COLO829 (cell line): Measurements from ENCODE around the gene ADARB2.

Experiments
- DNase-seq: peaks from one replicate; pipeline ENCODE4 v3.0.0; 2012; ENCODE audit warnings: low spot score

ADARB2 gene

DNA sequence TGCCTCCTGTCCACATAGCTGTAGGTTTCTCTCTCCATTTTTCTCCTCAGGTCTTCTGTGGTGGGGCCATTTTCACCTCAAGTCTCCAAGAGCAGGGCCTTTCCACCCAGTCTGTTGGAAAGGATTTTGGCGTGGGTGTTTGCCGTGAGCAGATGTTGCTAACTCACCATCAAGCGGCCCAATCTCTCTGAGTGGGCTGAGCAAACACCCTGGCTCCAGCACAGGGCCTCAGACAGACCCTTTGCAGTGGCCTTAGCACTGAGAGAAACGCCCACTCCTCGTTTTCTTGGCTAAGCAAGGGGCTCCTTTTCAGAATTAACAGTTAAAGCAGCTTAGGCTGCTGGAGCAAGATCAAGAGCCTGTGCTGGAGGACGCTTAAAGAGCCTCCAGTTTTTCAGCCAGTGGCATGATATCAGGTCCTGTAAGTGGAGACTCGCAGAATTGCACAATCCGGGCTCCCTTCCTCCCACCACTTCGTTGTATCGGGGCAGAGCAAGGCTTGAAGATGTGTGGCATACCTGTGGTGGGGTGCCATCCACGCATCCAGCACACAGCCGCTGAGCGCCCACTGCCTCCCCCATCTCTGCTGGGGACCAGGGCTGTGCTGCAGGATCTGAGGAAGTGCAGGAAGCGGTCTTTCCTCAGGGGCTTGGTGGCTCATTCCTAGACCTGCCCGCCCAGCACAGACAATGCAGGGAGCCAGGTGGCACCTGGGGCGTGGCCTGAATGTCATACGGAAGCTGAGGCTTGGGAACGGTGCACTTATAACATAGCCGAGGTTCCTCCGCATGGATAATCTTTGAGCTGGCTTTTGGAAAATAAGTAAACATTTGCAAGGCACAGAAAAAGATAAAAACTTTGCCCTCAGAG lies 142.7 kb downstream of the ADARB2 start:
- DNase-seq = no peak

- DNase-seq = no peak
These were observed 145.6 kb downstream of the ADARB2 start for GRCh38 chr10:1591742-1592141.

DNA sequence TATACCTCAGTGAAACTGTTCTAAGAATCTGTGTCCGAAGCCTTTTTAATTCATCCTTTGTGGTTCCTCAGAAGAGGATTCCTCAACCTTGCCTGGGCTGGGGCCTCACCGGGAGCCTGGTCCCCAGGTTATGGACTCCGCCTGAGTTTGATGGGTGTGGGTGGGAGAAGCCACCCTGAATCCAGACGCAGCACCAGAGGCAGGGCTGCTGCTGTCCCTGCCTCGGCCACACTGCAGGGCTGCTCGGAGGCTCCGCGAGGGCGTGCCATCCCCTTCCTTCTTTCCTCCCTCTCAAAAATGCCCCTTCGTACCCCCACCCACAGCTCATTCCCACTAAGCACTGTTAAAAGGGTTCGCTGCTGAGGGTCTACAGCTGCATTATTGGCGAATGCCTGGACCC lies 146.3 kb downstream of the ADARB2 start:
- no peak for DNase-seq

DNA sequence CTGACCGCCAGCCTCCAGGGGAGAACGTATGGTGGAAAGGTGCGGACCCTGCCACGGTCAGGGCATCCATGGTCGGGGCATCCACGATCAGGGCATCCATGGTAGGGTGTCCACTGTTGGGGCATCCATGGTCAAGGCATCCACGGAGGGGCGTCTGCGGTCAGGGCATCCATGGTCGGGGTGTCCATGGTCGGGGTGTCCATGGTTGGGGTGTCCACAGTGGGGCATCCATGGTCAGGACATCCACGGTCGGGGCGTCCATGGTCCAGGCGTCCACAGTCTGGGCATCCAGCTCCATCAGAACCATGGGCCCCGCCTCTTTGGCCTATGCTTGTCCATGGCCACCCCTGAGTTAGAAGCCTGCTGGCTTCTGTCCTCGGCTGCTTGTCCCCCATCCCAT lies 148.1 kb downstream of the ADARB2 start:
- DNase-seq = no peak

- no peak for DNase-seq
These were observed 154.6 kb downstream of the ADARB2 start for GRCh38 chr10:1582739-1583138.

DNA sequence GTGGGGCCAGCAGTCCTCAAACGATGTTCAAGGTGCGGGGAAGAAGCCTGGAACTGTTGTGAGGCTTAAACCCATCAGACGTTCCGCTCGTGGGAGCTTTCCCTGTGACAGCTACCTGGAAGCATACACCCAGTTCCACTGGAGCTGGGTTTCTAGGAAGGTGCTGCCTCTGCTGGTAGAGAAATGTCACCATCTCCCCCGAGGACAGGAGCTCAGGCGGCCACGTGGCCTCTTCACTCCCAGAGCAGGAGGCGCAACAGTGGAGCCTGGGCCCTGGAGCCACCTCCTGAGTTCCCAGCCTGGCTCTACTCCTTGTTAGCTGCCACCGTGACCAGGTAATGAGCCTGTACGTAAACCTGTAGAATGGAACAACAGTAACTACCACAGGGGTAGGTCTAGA lies 156.1 kb downstream of the ADARB2 start:
- no peak for DNase-seq

DNA sequence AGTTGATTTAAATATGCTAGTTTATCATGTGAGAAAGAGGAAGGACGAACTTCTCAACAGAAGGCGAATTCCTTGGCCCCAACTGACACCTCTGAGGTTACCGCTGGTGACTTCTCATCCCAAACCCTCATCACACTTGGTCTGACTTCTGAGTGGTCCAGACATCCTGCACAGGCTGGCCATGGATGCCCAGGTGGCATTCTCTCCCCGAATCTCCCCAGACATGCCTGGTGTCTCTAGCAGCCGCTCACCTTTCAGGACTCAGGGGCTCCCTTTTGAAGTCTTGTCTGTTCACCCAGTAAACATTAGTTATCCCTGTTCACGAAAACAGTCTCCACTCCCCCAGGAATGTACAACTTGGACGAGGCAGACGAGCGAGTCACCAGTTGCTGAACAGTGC lies 157.7 kb downstream of the ADARB2 start:
- DNase-seq = no peak

DNA sequence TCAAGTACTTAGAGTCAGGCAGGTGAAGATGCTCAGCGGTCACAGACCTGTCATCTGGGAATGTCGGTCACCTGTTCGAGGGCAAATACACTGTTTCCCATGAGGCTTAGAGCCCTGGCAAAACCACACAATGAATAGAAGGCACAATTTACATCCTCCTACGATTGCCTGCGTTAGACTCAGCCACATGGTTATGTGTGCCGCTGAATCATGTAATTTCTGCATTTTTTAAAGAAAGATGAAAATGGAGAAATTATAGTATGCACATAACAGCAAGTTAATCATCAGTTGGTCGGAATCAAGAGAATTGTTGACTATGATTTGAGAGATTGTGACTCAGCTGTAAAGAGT lies 158.2 kb downstream of the ADARB2 start:
- no peak for DNase-seq

- DNase-seq = no peak
These were observed 158.8 kb downstream of the ADARB2 start for GRCh38 chr10:1578392-1579140.

DNA sequence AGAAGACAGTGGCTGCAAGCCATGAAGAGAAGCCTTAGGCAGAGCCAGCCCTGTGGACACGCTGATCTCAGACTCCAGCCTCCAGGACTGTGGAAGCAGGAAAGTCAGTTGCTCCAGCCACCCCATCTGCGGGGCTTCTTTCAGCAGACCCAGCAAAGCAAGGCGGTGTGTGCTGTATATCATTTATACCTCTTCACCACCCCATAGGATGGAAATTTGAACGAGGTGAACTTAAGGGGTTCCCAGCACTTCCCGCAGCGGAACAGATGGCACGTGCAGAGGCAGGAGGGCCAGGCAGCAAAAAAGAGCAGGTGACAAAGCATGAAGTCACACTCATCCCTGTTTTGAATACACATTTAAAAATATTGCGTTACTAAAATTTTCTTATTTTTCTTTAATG lies 159.4 kb downstream of the ADARB2 start:
- DNase-seq = no peak

DNA sequence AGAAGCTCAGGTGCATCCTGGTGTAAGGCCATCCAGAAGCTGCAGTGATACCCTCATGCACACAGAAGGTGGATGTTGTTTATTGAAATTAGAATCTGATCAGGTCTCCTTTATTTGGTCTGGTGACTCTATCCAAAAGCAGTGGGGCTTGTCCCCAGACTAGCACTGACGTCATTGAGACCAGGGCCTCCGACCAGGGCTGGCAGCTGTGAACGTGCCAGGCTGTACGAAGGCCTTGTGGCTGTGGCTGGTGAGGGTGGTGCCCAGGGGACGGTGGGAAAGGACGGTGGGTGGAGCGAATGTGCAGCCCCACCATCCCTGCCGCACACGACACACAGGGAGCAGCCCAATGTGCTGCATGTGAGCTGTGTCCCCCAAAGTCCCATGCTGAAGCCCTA lies 160.0 kb downstream of the ADARB2 start:
- no peak for DNase-seq

DNA sequence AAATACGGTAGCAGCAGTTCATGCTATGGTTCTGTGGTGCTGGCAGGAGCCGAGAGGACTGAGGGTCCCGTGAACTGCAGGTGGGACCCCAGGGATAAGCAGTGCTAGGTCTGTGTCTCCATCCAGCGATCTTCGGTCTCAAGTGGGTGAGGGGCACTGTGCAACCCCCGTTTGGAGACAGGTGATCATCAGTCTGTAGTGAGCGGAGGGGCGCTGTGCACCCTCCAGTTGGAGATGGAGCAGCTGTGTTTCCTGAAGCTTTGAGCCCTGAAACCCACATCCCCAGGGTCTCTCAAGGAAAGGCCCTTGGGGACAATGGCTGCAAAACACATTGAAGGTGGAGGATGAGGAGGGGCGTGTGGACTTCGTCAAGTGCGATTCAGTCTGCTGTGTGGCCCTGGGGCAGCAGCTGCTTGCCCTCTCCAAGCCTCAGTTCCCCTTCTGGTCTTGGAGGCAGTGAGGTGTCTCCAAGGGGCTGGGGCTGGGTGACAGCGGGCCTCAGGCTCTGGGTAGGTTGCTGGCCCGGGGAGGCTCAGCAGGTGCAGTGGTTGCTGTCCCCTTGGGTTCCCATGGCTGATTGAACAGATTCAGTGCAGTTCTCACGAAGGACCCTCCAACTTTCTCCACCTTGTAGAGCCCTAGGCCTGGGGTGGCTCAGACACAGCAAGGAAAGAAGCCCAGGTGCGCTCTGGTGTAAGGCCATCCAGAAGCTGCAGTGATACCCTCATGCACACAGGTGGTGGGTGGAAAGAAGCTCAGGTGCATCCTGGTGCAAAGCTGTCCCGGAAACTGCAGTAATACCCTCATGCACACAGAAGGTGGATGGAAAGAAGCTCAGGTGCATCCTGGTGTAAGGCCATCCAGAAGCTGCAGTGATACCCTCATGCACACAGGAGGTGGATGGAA lies 160.6 kb downstream of the ADARB2 start:
- DNase-seq = no peak

DNA sequence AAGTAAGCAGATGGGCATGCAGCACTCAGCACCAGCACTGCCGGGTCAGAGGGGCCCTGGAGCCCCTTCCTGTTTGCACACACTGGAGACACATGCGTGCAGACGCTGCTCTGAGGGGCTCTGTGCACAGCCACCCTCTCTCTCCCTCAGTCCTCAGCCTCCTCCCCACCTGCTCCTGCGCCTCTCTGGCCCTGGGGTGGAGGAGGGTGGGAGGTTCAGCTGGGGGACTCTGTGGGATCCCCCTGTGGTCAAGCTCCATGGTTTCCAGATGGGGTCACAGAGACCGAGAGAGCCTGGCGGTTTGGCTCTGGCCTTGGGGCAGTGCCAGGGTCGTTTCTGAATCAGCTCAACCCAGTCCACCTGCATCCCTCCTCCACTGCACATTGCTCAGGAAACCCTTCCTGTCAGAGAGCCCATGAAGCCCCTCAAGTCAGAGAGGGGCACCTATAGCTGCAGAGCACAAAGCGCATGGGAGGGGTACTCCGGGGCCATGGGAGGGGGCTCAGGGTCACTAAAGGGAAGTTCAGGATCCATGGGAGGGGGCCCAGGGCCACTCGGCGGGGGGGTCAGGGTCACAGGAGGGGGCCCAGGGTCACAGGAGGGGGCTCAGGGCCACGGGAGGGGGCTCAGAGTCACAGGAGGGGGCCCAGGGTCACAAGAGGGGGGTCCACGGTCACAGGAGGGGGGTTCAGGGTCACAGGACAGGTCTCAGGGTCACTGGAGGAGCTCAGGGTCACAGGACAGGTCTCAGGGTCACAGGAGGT lies 161.7 kb downstream of the ADARB2 start:
- no peak for DNase-seq

DNA sequence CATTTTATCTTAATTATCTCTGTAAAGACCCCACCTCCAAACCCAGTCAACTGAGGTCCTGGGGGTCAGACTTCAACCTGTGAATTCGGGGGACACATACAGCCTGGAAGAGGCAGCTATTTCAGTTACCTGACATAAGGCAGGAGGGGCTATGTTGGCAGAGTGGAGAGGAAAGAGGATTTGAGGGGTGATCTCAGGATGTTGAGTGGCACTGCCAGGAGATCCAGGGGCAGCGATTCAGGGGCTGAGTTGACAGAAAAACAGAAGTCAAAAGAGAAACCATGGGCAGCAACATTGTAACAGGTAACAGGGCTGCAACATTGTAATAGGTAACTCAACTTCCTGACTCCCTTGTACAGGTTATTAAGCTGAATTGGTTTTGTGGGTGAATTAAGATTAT lies 162.6 kb downstream of the ADARB2 start:
- DNase-seq = no peak

DNA sequence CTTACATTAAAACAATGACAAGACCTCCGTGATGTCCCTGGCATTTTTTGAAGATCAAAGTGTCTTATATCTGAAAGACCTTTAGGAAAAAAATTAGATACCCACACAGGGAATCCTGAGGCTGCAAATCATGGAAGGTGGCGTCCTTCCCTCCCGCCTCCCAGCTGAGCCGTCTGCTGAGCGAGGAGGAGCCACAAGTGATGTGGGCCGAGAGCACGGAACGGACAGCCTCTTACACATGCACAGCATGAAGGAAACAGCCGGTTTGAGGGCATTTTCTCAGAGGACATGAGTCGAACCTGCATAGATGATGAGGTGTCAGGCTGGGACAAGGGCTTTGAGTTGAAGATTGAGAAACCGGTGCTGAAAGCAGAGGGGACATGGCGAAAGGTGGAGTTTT lies 163.3 kb downstream of the ADARB2 start:
- DNase-seq = no peak

DNA sequence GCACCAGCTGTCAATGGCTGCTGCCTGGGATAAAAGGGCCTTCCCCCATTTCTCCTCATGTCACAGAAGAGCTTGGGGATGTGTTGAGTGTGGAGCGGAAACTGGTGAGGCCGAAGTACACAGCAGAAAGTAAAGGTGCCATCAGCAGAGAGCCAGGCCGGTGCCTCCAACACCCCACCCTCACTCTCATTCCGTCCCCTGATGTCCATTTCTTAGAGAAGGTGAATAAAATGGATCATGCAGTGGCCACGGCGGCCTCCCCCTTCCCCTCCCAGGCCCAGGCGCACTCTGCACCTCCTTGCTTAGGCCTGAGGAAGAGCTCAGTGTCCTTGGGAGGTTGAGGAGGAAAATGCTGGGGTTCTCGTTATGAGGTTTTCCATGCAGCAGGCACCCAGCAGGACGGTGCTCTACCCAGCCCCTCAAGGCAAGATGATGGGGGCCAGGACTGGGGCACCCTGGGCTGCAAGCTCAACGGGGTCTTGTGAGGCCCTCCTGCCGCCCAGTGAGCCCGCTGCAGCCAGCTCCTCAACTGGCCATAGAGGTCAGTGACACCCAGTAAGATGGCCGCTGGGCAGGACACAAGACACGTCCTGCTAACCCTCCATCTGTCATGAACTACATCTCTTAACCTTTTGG lies 163.9 kb downstream of the ADARB2 start:
- DNase-seq = no peak

GRCh38 chr10:1572519-1573333 lies 164.6 kb downstream of the ADARB2 start:
- no peak for DNase-seq

DNA sequence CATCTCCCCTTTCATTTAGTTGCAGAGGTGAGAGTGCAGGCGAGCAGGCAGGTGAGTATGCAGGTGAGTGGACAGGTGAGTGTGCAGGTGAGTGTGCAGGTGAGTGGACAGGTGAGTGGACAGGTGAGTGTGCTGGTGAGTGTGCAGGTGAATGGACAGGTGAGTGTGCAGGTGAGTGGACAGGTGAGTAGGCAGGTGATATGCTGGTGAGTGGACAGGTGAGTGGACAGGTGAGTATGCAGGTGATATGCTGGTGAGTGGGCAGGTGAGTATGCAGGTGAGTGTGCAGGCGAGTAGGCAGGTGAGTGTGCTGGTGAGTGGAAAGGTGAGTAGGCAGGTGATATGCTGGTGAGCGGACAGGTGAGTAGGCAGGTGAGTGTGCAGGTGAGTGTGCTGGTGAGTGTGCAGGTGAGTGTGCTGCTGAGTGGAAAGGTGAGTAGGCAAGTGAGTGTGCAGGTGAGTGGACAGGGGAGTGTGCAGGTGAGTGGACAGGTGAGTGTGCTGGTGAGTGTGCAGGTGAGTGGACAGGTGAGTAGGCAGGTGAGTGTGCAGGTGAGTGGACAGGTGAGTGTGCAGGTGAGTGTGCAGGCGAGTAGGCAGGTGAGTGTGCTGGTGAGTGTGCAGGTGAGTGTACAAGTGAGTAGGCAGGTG lies 165.6 kb downstream of the ADARB2 start:
- DNase-seq = no peak

GRCh38 chr10:1570416-1571051 lies 166.8 kb downstream of the ADARB2 start:
- DNase-seq = no peak
